GM12878 (cell line): ENCODE data around the gene PTMA.
"Not testable (repeated sequence)": the region's sequence is repeated elsewhere in the genome, so short reads cannot be mapped to it uniquely, and the experiment has no call there.

ENCODE experiments used
- CREM ChIP-seq: IDR thresholded peaks from 2 replicates; pipeline ENCODE4 v1.6.1; 2014; ENCODE audit warnings: antibody characterized with exemption, low read depth
- CTCF ChIP-seq, 3 experiments: IDR thresholded peaks in 2 of 3; conservative IDR thresholded peaks in 1 of 3; 2 replicates each; pipeline ENCODE4 v1.5.1; 2011; ENCODE audit warnings: low read depth in 3 of 3, low read length in 3 of 3, mild to moderate bottlenecking in 3 of 3, control low read depth in 2 of 3, moderate library complexity in 2 of 3, inconsistent platforms in 1 of 3, mixed read lengths in 1 of 3; ENCODE audit not compliant: control insufficient read depth in 2 of 3, insufficient read depth in 1 of 3; ENCODE audit errors: extremely low read depth in 1 of 3
- EZH2 ChIP-seq: IDR thresholded peaks from 2 replicates; pipeline ENCODE4 v1.6.1; 2012; ENCODE audit warnings: low read depth, mild to moderate bottlenecking, control low read depth, inconsistent platforms, low read length, borderline replicate concordance; ENCODE audit not compliant: control insufficient read depth
- JUNB ChIP-seq: IDR thresholded peaks from 2 replicates; pipeline ENCODE4 v1.6.1; 2016; ENCODE audit warnings: antibody characterized with exemption, mild to moderate bottlenecking
- POLR2AphosphoS5 ChIP-seq: IDR thresholded peaks from 2 replicates; pipeline ENCODE4 v1.6.1; 2011; ENCODE audit warnings: mild to moderate bottlenecking, low read length, inconsistent platforms
- SMC3 ChIP-seq: IDR thresholded peaks from 2 replicates; pipeline ENCODE4 v1.6.1; 2011; ENCODE audit warnings: low read length, improper control_type of control experiment, borderline replicate concordance

- TF ChIP-seq CTCF (IDR thresholded peaks at IDR 0.05 in 2 of 3, conservative IDR thresholded peaks at IDR 0.05 in 1 of 3; ENCODE audit: control insufficient read depth in 2 of 3, extremely low read depth in 1 of 3, insufficient read depth in 1 of 3, low read depth in 3 of 3, low read length in 3 of 3); EZH2; CREM; POLR2AphosphoS5; JUNB; SMC3: not testable (repeated sequence)
Observed at GRCh38 chr2:231713406-231713729, 5.0 kb downstream of the PTMA start.
